ENCODE results near the gene GBP6.
"Not testable (repeated sequence)": the region's sequence is repeated elsewhere in the genome, so short reads cannot be mapped to it uniquely, and the experiment has no call there.

Gene GBP6

GRCh38 chr1:89373810-89374209 is 10.0 kb downstream of the GBP6 start:
- DNase-seq: not testable (repeated sequence)

DNA sequence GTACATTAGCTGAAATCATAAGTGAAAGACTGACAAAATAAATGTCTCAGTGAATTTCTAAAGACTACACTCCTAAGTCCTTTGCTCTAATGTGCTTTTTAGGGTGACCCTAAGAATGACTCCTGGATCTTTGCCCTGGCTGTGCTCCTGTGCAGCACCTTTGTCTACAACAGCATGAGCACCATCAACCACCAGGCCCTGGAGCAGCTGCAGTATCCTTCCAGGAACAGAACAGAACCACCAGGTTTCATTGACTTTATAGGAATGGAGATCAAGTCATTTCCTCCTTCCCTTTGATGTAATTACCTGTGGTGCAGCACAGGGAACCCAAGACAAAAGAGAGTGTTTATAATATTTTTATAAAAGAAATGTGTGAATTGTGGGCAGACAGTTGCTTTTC is 14.1 kb downstream of the GBP6 start:
- DNase-seq: no peak

DNA sequence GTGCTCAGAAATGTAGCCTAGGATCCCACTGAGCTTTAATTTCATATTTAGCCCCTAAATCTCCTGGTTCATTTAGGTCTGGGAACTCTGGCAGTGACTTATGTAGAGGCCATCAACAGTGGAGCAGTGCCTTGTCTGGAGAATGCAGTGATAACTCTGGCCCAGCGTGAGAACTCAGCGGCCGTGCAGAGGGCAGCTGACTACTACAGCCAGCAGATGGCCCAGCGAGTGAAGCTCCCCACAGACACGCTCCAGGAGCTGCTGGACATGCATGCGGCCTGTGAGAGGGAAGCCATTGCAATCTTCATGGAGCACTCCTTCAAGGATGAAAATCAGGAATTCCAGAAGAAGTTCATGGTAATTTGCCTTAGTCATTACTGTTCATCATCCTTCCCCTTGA is 17.8 kb downstream of the GBP6 start:
- DNase-seq: no peak

DNA sequence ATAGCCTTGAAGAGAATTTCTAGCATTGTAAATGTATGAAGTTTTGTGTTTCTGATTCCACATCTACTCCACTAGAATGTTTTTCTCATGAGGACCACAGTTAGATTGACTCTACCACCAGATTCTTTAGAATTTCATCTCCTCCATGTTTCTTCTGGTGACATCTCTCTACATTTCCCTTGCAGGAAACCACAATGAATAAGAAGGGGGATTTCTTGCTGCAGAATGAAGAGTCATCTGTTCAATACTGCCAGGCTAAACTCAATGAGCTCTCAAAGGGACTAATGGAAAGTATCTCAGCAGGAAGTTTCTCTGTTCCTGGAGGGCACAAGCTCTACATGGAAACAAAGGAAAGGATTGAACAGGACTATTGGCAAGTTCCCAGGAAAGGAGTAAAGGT is 18.6 kb downstream of the GBP6 start:
- DNase-seq: no peak

DNA sequence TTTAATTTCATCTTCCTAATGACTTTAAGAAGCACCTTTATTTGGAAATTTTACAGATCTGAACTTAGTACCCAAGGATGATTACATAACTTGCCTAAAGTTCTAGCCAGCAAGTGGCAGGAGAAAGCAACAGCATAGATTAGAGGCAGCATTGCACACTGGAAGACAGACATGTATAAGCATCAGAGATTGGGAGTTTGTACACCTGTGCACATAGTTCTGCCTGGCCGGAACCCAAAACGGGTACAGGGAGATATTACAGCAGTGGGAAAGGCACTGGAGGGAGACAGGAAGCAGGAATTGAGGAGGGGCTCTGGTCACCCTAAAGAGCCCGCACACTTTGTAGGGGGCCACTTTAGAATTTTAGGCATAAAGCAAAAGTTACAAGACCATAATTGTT is 19.3 kb downstream of the GBP6 start:
- no peak for DNase-seq

DNA sequence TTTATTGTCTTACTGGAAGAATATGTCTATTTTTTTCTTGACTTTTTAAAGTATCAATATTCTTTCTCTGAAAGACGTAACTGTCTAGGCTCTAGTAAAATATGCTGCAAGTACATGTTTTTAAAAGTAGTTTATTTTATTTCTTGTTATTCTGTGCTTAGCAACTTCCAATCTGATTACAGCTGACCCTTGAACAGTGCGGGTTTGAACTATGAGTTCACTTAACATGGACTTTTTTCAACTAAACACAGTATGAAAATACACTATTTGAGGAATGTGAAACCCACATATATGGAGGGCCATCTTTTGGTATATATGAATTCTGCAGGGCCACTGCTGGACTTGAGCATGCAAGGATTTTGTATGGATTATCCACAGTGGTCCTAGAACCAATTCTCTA is 26.8 kb downstream of the GBP6 start:
- DNase-seq: no peak

- DNase-seq: no peak
These were observed 27.8 kb downstream of the GBP6 start for GRCh38 chr1:89391686-89392085.

DNA sequence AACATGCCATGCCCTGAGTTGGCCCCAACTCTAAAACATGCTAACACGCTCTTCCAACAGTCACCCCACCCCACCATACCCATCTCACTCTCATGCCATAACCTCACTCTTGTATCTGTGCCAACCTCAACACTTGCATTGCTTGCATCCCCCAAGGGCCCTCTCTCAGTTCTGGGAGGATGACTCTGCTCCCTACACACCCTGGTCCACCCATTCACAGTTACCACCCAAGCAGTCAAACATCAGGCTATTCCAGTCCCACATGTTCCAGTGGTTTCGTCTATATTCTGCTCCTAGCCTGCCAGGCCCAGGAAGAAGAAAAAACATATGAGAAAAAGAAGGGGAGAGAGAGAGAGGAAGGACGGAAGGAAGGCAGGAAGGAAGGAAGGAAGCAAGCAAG is 31.0 kb downstream of the GBP6 start:
- DNase-seq: no peak

DNA sequence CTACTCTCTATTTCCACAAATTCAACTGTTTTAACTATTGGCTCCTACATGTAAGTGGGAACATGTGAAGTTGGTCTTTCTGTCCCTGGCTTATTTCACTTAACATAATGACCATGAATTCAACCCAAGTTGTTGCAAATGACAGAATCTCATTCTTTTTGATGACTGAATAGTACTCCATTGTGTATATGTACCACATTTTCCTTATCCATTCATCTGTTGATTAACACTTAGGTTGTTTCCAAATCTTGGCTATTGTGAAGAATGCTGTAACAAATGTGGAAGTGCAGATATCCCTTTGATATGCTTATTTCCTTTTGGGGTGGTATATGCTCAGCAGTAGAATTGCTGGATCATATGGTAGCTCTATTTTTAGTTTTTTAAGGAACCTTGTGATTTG is 33.0 kb downstream of the GBP6 start:
- DNase-seq: no peak

DNA sequence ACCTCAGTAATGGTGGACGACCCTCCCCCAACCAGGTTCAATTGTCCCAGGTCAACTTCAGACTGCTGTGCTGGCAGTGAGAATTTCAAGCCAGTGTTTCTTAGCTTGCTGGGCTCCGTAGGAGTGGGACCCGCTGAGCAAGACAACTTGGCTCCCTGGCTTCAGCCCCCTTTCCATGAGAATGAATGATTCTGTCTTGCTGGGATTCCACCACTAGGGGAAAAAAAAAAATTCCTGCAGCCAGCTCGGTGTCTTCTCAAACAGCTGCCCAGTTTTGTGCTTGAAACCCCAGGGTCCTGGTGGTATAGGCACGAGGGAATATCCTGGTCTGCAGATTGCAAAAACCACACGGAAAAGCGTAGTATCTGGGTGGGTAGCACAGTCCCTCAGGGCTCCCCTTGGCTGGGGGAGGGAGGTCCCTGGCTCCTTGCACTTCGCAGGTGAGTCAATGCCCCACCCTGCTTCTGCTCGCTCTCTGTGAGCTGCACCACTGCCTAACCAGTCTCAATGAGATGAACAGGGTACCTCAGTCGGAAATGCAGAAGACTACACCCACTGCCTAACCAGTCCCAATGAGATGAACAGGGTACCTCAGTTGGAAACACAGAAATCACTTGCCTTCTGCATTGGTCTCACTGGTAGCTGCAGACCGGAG is 41.5 kb downstream of the GBP6 start:
- no peak for DNase-seq

DNA sequence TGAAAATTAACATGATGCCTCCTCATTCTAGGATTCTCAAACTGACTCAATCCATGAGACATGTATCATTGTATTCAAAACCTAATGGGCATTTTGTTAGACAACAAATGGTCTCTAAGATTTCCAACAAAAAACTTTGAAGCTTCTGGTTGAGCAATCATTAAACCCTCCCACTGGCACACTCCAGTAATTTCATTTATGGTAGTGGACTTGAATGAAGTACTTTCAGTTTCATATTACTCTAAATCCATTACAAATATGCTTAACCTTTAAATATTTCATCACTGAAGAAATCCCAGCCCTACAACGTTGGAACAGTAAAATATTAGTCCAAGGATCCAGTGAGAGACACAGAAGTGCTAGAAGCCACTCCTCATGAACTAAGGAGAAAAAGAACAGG is 43.5 kb downstream of the GBP6 start:
- no peak for DNase-seq

DNA sequence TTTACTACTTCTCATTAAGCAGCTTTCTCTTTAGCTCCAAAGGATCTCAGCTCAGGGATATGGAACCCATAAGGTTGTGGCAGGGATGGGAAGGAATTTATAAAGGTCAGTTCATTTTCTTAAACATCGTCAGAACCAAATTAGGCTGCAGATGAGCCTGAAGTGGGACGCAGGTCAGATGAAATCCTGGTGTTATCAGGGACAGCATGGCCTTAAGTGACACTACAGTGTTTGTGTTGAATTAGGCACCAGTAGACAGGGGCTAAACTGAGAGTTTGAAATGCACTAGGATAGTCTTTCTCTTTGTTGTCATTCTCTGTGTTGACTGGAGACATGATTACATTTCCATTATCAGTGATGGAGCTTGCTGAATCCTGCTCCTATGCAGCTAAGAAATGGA is 43.9 kb downstream of the GBP6 start:
- not testable (repeated sequence) for DNase-seq

GRCh38 chr1:89425056-89425455 is 61.2 kb downstream of the GBP6 start:
- DNase-seq: no peak

- no peak for DNase-seq
These were observed 65.2 kb downstream of the GBP6 start for GRCh38 chr1:89429062-89429461.

- not testable (repeated sequence) for DNase-seq
These were observed 65.8 kb downstream of the GBP6 start for GRCh38 chr1:89429681-89430080.

GRCh38 chr1:89433421-89433820 is 69.6 kb downstream of the GBP6 start:
- DNase-seq: no peak

DNA sequence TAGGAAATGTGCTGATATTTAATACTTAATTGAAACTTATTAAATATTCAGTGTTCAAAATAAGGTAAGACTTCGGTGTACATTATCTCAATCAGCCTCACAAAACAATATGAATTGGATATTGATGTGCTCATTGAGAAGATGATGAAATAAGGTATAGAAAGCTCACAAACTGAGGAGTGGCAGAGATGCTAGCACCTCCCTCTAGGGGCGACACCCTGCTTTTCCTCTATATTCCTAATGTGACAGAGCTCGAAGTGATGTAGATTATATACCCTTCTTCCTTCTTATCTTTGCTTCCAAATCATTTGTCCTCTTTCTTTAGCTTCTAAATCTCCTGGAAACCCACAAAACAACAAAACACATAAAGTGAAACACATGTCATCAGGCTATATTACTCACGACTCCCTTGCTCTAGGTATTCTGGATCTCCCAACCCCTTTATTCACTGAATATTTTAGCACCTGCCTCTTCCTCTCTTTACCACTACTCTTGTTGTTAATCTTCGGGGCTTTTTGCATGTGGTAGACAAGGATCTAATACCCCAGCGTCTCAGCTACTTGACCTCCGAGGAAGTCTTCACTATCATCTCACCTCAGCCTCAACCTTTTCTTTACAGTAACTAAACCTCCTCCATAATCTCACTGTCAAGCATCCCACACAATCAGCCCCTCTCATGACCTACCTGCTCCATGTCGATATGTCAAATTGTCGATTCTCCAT is 70.4 kb downstream of the GBP6 start:
- DNase-seq: not testable (repeated sequence)

Measured in NCI-H446 (cell line).